Suprapubic skin (tissue), 4 donors: ENCODE measurements around the gene CHST11. TPM values are rescaled to one million over a fixed set of nuclear protein-coding genes. Genes with fewer than 3 reads are reported as not detected.

Experiments
- DNase-seq, 2 donors: peaks; one replicate each; pipeline ENCODE4 v3.0.0-alpha.2; 2019; ENCODE audit warnings: low spot score in 2 of 2
- H3K27ac ChIP-seq: fragments of 200-600 bp; sonication (generic); one replicate; pipeline ENCODE4 v1.5.1; 2019
- H3K27me3 ChIP-seq: fragments of 200-600 bp; sonication (generic); one replicate; pipeline ENCODE4 v1.5.1; 2019
- H3K36me3 ChIP-seq: fragments of 200-600 bp; sonication (generic); one replicate; pipeline ENCODE4 v1.5.1; 2019
- H3K4me1 ChIP-seq: fragments of 200-600 bp; sonication (generic); one replicate; pipeline ENCODE4 v1.5.1; 2019
- H3K4me3 ChIP-seq: fragments of 200-600 bp; sonication (generic); one replicate; pipeline ENCODE4 v1.5.1; 2019; ENCODE audit warnings: mild to moderate bottlenecking
- H3K9me3 ChIP-seq: fragments of 200-600 bp; sonication (generic); one replicate; pipeline ENCODE4 v1.5.1; 2019
- CTCF ChIP-seq, 2 donors: fragments of 200-600 bp in 1 of 2; fragments of 450-650 bp in 1 of 2; sonication (generic) in 1 of 2; IDR thresholded peaks; one replicate each; pipeline ENCODE4 v1.5.1; 2016 to 2019; ENCODE audit warnings: antibody characterized with exemption in 2 of 2, mild to moderate bottlenecking in 1 of 2, moderate library complexity in 1 of 2
- EP300 ChIP-seq: sonication (generic); formaldehyde crosslinking; IDR thresholded peaks from one replicate; pipeline ENCODE4 v1.6.1; 2017; ENCODE audit warnings: antibody characterized with exemption
- POLR2A ChIP-seq, 2 donors: fragments of 450-650 bp; IDR thresholded peaks; one replicate each; pipeline ENCODE4 v1.6.1; 2017; ENCODE audit warnings: antibody characterized with exemption in 2 of 2, mild to moderate bottlenecking in 2 of 2, moderate library complexity in 2 of 2
- POLR2AphosphoS5 ChIP-seq, 3 donors: sonication (generic); formaldehyde crosslinking; IDR thresholded peaks; one replicate each; pipeline ENCODE4 v1.6.1; 2017; ENCODE audit warnings: antibody characterized with exemption in 3 of 3
- WGBS: methylation state at CpG from one replicate; pipeline ENCODE4 v1.1.5; 2018; 5-methylcytosine and 5-hydroxymethylcytosine counted together
- total RNA-seq, 4 donors: library from RNA; depleted of rRNA; stranded (reverse); fragments of >200 nt; gene quantifications; one replicate each; pipeline ENCODE4 v1.1.0, GENCODE V29; 2016

The CHST11 gene
- total RNA-seq, 4 donors from 2014 or later: 1.8 to 5.8 (median 3.8) TPM

GRCh38 chr12:104668274-104668718 lies 211.5 kb downstream of the CHST11 start:
- Histone ChIP-seq H3K4me3 (no peak overlapping the region), H3K27ac (peak overlapping the region; percentile 49), H3K9me3 (no peaks in the 10 kb centered on the region), H3K27me3 (no peaks in the 10 kb centered on the region), H3K36me3 (no peaks in the 10 kb centered on the region), H3K4me1 (peaks cover 62% of the 10 kb centered on the region)
- TF ChIP-seq EP300 (no peak), POLR2AphosphoS5 (IDR thresholded peaks at IDR 0.05) (no peak), POLR2A (IDR thresholded peaks at IDR 0.05) (no peak), CTCF (IDR thresholded peaks at IDR 0.05) (no peak)
- WGBS: 32% methylated on average over 11 of the region's 11 CpGs
- DNase-seq: no peak

GRCh38 chr12:104669089-104669721 lies 212.5 kb downstream of the CHST11 start:
- DNase-seq: peak in 1 of 2 donors; percentile 75
- 22% methylated on average over 19 of the region's 19 CpGs for WGBS
- Histone ChIP-seq H3K27ac (peak overlapping the region; percentile 49), H3K27me3 (no peaks in the 10 kb centered on the region), H3K36me3 (no peaks in the 10 kb centered on the region), H3K4me1 (peaks cover 62% of the 10 kb centered on the region), H3K4me3 (no peak overlapping the region), H3K9me3 (no peaks in the 10 kb centered on the region)
- TF ChIP-seq EP300 (no peak), POLR2AphosphoS5 (IDR thresholded peaks at IDR 0.05) (no peak), POLR2A (IDR thresholded peaks at IDR 0.05) (no peak), CTCF (IDR thresholded peaks at IDR 0.05) (no peak)

- H3K27me3 ChIP-seq: no peaks in the 10 kb centered on the region
- H3K4me3 ChIP-seq: no peak overlapping the region
- 61% methylated on average over 6 of the region's 6 CpGs for WGBS
- peak overlapping the region; percentile 28 for H3K27ac ChIP-seq
- H3K9me3 ChIP-seq: no peaks in the 10 kb centered on the region
- no peaks in the 10 kb centered on the region for H3K36me3 ChIP-seq
- H3K4me1 ChIP-seq: peaks cover 62% of the 10 kb centered on the region
- TF ChIP-seq POLR2AphosphoS5 (IDR thresholded peaks at IDR 0.05): no peak
- no peak for TF ChIP-seq POLR2A (IDR thresholded peaks at IDR 0.05)
- TF ChIP-seq CTCF (IDR thresholded peaks at IDR 0.05): no peak
- no peak for TF ChIP-seq EP300
- DNase-seq: no peak
These were observed 213.1 kb downstream of the CHST11 start for GRCh38 chr12:104669851-104670337.

GRCh38 chr12:104670439-104671408 lies 214.0 kb downstream of the CHST11 start:
- DNase-seq: no peak
- Histone ChIP-seq H3K27me3 (no peaks in the 10 kb centered on the region), H3K4me1 (peaks cover 62% of the 10 kb centered on the region), H3K27ac (peak overlapping the region; percentile 64), H3K4me3 (no peak overlapping the region), H3K9me3 (no peaks in the 10 kb centered on the region), H3K36me3 (no peaks in the 10 kb centered on the region)
- 56% methylated on average over 6 of the region's 6 CpGs for whole genome bisulfite sequencing
- peak in 1 of 3 donors; percentile 25 for TF ChIP-seq POLR2AphosphoS5 (IDR thresholded peaks at IDR 0.05)
- no peak for TF ChIP-seq EP300

GRCh38 chr12:104671409-104672095 lies 214.8 kb downstream of the CHST11 start:
- peak; percentile 18 to 97 (median 95) for TF ChIP-seq POLR2AphosphoS5 (IDR thresholded peaks at IDR 0.05)
- no peak for TF ChIP-seq EP300
- no peak for TF ChIP-seq POLR2A (IDR thresholded peaks at IDR 0.05)
- Histone ChIP-seq H3K4me1 (peaks cover 62% of the 10 kb centered on the region), H3K4me3 (no peak overlapping the region), H3K36me3 (no peaks in the 10 kb centered on the region), H3K27me3 (no peaks in the 10 kb centered on the region), H3K9me3 (no peaks in the 10 kb centered on the region), H3K27ac (peak overlapping the region; percentile 64)
- DNase-seq: peak; percentile 89 to 93
- 47% methylated on average over 12 of the region's 12 CpGs for WGBS
